ENCODE data around the gene DOC2B.
"Not testable (repeated sequence)": the region's sequence is repeated elsewhere in the genome, so short reads cannot be mapped to it uniquely, and the experiment has no call there.

The DOC2B gene

DNA sequence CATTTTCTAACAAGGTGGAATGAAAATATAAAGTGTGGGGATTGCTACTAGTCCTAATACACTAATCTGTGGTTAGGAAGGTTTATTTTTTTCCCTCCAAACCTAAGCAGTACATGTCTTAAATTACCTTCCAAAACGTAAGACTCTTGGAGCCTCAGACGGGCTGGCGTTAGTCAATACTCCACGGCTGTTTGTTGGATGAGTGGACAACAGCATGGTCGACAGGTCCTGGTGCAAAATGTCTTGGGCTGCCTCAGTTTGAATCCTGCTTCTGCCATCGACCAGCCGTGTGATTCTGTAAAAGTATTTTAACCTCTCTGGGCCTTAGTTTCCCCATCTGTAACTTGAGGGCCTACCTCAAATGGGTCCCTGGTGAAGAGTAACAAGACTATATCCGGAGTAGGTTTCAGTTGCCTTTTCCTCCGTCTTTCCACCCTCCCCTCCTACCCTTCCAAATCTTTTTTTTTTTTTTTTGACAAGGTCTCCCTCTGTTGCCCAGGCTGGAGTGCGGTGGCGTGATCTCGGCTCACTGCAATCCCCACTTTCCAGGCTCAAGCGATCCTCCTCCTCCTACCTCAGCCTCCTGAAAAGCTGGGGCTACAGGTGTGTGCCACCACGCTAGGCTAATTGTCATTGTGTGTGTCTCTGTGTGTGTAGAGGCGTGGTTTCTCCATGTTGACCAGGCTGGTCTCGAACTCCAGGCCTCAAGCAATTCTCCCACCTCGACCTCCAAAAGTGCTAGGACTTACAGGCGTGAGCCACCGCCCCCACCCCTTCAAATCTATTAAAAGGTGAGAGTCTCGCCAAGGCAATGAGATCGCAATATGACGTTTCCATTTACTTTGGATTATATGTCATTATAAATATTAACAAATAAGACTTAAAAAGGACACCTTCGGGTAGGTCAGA lies 38.3 kb downstream of the DOC2B start:
- no peaks in the 10 kb centered on the region for H3K79me1 ChIP-seq (ENCODE audit: low read length)
- H2BK5ac ChIP-seq (ENCODE audit: low read length), result no peak overlapping the region
- no peak overlapping the region for H2BK120ac ChIP-seq (ENCODE audit: low read depth, low read length)
- WGBS (ENCODE audit: extremely low coverage, insufficient coverage, low lambda C conversion rate), result no CpG with 5 or more reads among the region's 23 CpGs
- no peak overlapping the region for H2BK15ac ChIP-seq (replicated peaks; ENCODE audit: low read depth)
- H3K27ac ChIP-seq (ENCODE audit: low read depth, low read length), result no peak overlapping the region
- no peak overlapping the region for H3K9ac ChIP-seq (ENCODE audit: low read length)
- H2AK5ac ChIP-seq (ENCODE audit: low read length), result no peak overlapping the region
- no peak overlapping the region for H4K8ac ChIP-seq (ENCODE audit: low read depth, low read length)
- no peak overlapping the region for H3K23ac ChIP-seq (ENCODE audit: low read length)
- no peak overlapping the region for H3K18ac ChIP-seq (ENCODE audit: low read length)
- H3K4me1 ChIP-seq (ENCODE audit: control insufficient read depth, low read depth, low read length), result no peaks in the 10 kb centered on the region
- H3K79me2 ChIP-seq (ENCODE audit: control insufficient read depth, insufficient read depth, low read length), result no peaks in the 10 kb centered on the region
- no peaks in the 10 kb centered on the region for H3K27me3 ChIP-seq (ENCODE audit: insufficient read depth, low read length, poor library complexity)
- no peak overlapping the region for H3K4me2 ChIP-seq (ENCODE audit: low read length)
- no peak for DNase-seq
- no peaks in the 10 kb centered on the region for H3K36me3 ChIP-seq (ENCODE audit: control insufficient read depth, insufficient read depth, low read length)
- no peak overlapping the region for H3K4ac ChIP-seq (ENCODE audit: low read depth, low read length)
- H3K56ac ChIP-seq (ENCODE audit: low read length), result no peak overlapping the region
- H3K4me3 ChIP-seq (ENCODE audit: low read length), result no peak overlapping the region
- no peak overlapping the region for H4K5ac ChIP-seq (ENCODE audit: low read length)

DNA sequence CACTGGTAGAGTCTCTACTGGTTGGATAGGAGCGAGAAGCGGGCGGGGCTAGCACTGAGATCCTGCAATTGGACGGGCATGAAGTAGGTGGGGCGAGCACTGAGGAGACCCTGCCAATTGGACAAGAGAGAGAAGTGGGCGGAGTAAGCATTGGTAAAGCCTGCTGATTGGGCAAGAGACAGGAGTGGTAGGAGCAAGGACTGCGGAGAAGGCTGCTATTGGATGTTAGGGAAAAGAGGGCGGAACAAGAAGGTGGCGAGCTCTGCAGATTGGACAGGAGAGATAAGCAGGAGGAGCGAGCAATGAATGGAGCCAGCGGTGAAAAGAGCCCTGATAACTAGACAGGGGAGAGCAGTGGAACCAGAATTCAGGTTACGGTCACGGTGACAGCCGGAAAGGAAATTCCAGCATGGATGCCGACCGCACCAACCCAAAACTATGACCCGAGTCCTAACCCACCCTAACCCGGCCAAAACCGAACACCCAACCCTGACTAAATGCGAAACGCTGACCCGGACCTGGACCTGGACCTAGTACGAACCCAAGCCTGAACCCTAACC lies 39.3 kb downstream of the DOC2B start:
- WGBS (ENCODE audit: extremely low coverage, insufficient coverage, low lambda C conversion rate), result no CpG with 5 or more reads among the region's 23 CpGs
- Histone ChIP-seq H3K4ac (ENCODE audit: low read depth, low read length) (no peak overlapping the region), H3K79me1 (ENCODE audit: low read length) (no peaks in the 10 kb centered on the region), H2BK120ac (ENCODE audit: low read depth, low read length) (no peak overlapping the region), H3K56ac (ENCODE audit: low read length) (no peak overlapping the region), H3K9ac (ENCODE audit: low read length) (no peak overlapping the region), H3K36me3 (ENCODE audit: control insufficient read depth, insufficient read depth, low read length) (no peaks in the 10 kb centered on the region), H2BK15ac (replicated peaks; ENCODE audit: low read depth) (no peak overlapping the region), H4K8ac (ENCODE audit: low read depth, low read length) (no peak overlapping the region), H3K27me3 (ENCODE audit: insufficient read depth, low read length, poor library complexity) (no peaks in the 10 kb centered on the region), H3K23ac (ENCODE audit: low read length) (no peak overlapping the region), H3K4me2 (ENCODE audit: low read length) (no peak overlapping the region), H3K79me2 (ENCODE audit: control insufficient read depth, insufficient read depth, low read length) (no peaks in the 10 kb centered on the region), H3K18ac (ENCODE audit: low read length) (no peak overlapping the region), H3K27ac (ENCODE audit: low read depth, low read length) (no peak overlapping the region), H3K4me3 (ENCODE audit: low read length) (no peak overlapping the region), H3K4me1 (ENCODE audit: control insufficient read depth, low read depth, low read length) (no peaks in the 10 kb centered on the region), H2AK5ac (ENCODE audit: low read length) (no peak overlapping the region), H4K5ac (ENCODE audit: low read length) (no peak overlapping the region), H2BK5ac (ENCODE audit: low read length) (no peak overlapping the region)
- peak; percentile 64 for DNase-seq

DNA sequence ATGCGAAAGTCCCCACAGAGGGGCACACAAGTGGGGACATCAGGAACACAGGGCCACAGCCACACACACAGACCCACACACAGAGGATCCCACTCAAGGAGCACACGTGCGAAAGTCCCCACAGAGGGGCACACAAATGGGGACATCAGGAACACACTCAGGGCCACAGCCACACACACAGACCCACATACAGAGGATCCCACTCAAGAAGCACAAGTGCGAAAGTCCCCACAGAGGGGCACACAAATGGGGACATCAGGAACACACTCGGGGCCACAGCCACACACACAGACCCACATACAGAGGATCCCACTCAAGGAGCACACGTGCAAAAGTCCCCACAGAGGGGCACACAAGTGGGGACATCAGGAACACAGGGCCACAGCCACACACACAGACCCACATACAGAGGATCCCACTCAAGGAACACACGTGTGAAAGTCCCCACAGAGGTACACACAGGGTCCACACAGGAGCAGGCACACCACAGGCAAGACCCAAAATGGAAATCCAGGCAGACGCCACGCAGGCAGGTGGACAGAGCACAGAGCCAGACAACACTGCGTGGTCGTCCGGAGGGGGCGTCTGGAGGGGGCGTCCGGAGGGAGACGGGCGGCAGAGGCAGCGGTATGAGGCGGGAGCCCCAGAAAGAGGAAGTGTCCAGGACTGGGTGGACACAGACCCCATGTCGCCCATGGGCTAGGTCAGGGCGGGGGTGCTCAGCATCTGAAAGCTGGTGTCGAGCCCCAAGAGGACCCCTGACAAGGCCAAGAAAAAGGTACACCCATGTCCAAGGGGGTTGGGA lies 41.8 kb downstream of the DOC2B start:
- H2BK5ac ChIP-seq (ENCODE audit: low read length); H3K4me2 ChIP-seq (ENCODE audit: low read length); H3K27me3 ChIP-seq (ENCODE audit: insufficient read depth, low read length, poor library complexity); H3K4me3 ChIP-seq (ENCODE audit: low read length); H3K79me2 ChIP-seq (ENCODE audit: control insufficient read depth, insufficient read depth, low read length); H3K18ac ChIP-seq (ENCODE audit: low read length); H2BK120ac ChIP-seq (ENCODE audit: low read depth, low read length); H4K5ac ChIP-seq (ENCODE audit: low read length); H3K79me1 ChIP-seq (ENCODE audit: low read length); H3K27ac ChIP-seq (ENCODE audit: low read depth, low read length); H4K8ac ChIP-seq (ENCODE audit: low read depth, low read length); H3K4ac ChIP-seq (ENCODE audit: low read depth, low read length); H2AK5ac ChIP-seq (ENCODE audit: low read length); DNase-seq; H3K9ac ChIP-seq (ENCODE audit: low read length); H3K23ac ChIP-seq (ENCODE audit: low read length); H3K36me3 ChIP-seq (ENCODE audit: control insufficient read depth, insufficient read depth, low read length); H3K56ac ChIP-seq (ENCODE audit: low read length); H2BK15ac ChIP-seq (replicated peaks; ENCODE audit: low read depth); H3K4me1 ChIP-seq (ENCODE audit: control insufficient read depth, low read depth, low read length): not testable (repeated sequence)
- WGBS (ENCODE audit: extremely low coverage, insufficient coverage, low lambda C conversion rate), result no CpG with 5 or more reads among the region's 22 CpGs

DNA sequence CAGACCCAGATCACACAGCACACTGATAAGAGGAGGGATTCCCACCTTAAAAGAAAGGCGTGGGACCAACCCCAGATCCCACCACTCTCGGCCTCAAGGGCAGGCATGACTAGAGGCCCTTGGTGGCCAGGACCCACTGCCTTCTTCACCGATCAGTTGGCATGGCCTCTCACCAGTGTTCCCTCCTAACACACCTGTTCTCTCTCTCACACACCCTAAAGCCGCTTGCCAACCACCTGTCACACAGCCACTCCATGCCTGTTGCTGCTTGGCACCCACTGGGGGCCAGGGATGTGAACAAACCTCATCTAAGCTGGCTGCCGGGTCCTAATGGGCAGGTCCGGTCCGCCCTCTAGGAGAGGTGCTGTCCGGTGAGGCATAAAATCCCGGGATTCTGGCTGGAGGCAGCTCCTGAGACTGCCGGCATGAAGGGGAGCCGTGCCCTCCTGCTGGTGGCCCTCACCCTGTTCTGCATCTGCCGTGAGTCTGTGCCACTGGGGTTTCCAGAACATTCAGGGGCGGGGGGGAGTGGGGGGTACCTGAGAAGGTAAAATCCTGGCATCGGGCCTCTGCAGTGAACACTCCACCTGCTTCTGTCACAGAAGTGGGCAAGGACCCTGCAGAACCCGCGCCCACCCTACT lies 44.2 kb downstream of the DOC2B start, which contains the start of gene SCGB1C2:
Gene SCGB1C2, plus strand, starts transcription at position 404 of the 642 bp plus-strand sequence. Its CDS starts 22 bp downstream, at position 426.
- H3K79me1 ChIP-seq (ENCODE audit: low read length); H2AK5ac ChIP-seq (ENCODE audit: low read length); H4K8ac ChIP-seq (ENCODE audit: low read depth, low read length); H3K36me3 ChIP-seq (ENCODE audit: control insufficient read depth, insufficient read depth, low read length); H3K56ac ChIP-seq (ENCODE audit: low read length); H3K18ac ChIP-seq (ENCODE audit: low read length); H3K4me1 ChIP-seq (ENCODE audit: control insufficient read depth, low read depth, low read length); H2BK5ac ChIP-seq (ENCODE audit: low read length); H2BK120ac ChIP-seq (ENCODE audit: low read depth, low read length); H3K27ac ChIP-seq (ENCODE audit: low read depth, low read length); H3K79me2 ChIP-seq (ENCODE audit: control insufficient read depth, insufficient read depth, low read length); DNase-seq; H3K4me2 ChIP-seq (ENCODE audit: low read length); H4K5ac ChIP-seq (ENCODE audit: low read length); H3K4me3 ChIP-seq (ENCODE audit: low read length); H3K4ac ChIP-seq (ENCODE audit: low read depth, low read length); H3K27me3 ChIP-seq (ENCODE audit: insufficient read depth, low read length, poor library complexity); H3K9ac ChIP-seq (ENCODE audit: low read length); H2BK15ac ChIP-seq (replicated peaks; ENCODE audit: low read depth); H3K23ac ChIP-seq (ENCODE audit: low read length): not testable (repeated sequence)
- WGBS (ENCODE audit: extremely low coverage, insufficient coverage, low lambda C conversion rate), result no CpG with 5 or more reads among the region's 16 CpGs

DNA sequence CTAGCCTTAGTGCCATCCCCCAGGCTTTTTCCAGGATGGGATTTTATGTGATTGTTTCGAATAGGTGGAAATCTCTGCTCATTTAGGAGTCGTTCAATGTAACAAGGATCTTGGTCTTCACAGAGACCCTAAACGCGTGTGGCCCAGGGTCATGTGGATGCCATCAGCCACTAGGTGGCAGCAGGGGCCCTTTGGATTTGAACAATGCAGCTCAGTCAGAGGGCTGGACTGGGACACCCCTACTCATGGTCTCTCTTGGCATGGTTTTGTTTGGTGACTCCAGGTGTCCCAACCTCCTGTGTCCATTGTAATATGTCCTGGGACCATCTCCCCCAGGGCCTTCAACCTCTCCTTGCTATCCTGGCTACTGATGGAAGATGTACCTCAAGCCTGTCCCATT lies 44.9 kb downstream of the DOC2B start:
- H3K23ac ChIP-seq (ENCODE audit: low read length); H4K8ac ChIP-seq (ENCODE audit: low read depth, low read length); H3K79me2 ChIP-seq (ENCODE audit: control insufficient read depth, insufficient read depth, low read length); H2BK15ac ChIP-seq (replicated peaks; ENCODE audit: low read depth); H3K36me3 ChIP-seq (ENCODE audit: control insufficient read depth, insufficient read depth, low read length); H2BK120ac ChIP-seq (ENCODE audit: low read depth, low read length); H3K4me3 ChIP-seq (ENCODE audit: low read length); H3K56ac ChIP-seq (ENCODE audit: low read length); DNase-seq; H3K4me2 ChIP-seq (ENCODE audit: low read length); H3K4ac ChIP-seq (ENCODE audit: low read depth, low read length); H3K4me1 ChIP-seq (ENCODE audit: control insufficient read depth, low read depth, low read length); H4K5ac ChIP-seq (ENCODE audit: low read length); H3K79me1 ChIP-seq (ENCODE audit: low read length); H3K27ac ChIP-seq (ENCODE audit: low read depth, low read length); H3K18ac ChIP-seq (ENCODE audit: low read length); H3K9ac ChIP-seq (ENCODE audit: low read length); H2AK5ac ChIP-seq (ENCODE audit: low read length); H2BK5ac ChIP-seq (ENCODE audit: low read length); H3K27me3 ChIP-seq (ENCODE audit: insufficient read depth, low read length, poor library complexity): not testable (repeated sequence)
- WGBS (ENCODE audit: extremely low coverage, insufficient coverage, low lambda C conversion rate), result no CpG with 5 or more reads among the region's 4 CpGs

All from mesendoderm (in vitro differentiated cells).